ENCODE results near the gene JAKMIP1. TPM values are rescaled to one million over a fixed set of nuclear protein-coding genes. Genes with fewer than 3 reads are reported as not detected.

The JAKMIP1 gene
- total RNA-seq, 1 donor from 2014 or later, result not detected

DNA sequence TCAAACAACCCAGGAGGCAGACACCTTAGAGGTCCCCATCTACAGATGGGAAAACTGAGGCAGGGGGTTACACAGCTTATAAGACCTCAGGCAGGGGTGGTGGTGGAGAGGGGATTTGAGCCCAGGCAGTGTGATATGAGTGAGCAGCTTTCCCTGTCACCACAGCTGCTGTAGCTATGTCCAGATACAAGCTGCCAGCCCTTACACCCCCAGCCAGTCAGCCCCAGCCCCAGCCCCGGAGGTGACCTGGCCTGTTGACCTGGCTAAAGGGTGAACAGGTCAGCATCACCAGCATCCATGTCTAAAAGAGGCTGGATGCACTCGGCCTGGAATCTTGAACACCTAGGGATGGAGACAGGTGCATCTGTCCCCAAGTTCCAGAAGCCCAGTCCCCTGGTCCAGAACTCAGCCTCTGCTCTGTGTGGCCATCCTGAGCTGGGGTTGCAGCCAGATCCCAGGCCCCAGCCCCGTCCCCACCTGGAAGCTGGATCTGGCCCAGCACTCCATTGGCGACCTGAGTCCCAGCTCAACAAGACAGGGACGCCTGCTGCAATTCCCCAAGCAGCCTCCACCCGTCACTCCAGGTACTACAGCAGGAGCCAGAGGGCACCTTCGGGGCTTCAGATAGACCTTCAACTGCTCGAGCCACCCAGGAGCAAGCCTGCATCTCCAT, 89.5 kb downstream of the JAKMIP1 start:
- H3K9me3 Mint-ChIP-seq (ENCODE audit: unreplicated experiment), result no peaks in the 10 kb centered on the region
- TF ChIP-seq CTCF (IDR thresholded peaks at IDR 0.05; ENCODE audit: unreplicated experiment), result no peak
- peaks cover 6% of the 10 kb centered on the region for H3K4me1 Mint-ChIP-seq (ENCODE audit: unreplicated experiment)
- no peak for DNase-seq (ENCODE audit: low spot score)
- no peak overlapping the region for H3K27ac Mint-ChIP-seq (ENCODE audit: unreplicated experiment)
- H3K36me3 Mint-ChIP-seq (ENCODE audit: low read depth, unreplicated experiment), result no peaks in the 10 kb centered on the region
- H3K4me3 Mint-ChIP-seq (ENCODE audit: unreplicated experiment), result no peak overlapping the region
- H3K27me3 Mint-ChIP-seq (ENCODE audit: unreplicated experiment), result peaks cover 9% of the 10 kb centered on the region

DNA sequence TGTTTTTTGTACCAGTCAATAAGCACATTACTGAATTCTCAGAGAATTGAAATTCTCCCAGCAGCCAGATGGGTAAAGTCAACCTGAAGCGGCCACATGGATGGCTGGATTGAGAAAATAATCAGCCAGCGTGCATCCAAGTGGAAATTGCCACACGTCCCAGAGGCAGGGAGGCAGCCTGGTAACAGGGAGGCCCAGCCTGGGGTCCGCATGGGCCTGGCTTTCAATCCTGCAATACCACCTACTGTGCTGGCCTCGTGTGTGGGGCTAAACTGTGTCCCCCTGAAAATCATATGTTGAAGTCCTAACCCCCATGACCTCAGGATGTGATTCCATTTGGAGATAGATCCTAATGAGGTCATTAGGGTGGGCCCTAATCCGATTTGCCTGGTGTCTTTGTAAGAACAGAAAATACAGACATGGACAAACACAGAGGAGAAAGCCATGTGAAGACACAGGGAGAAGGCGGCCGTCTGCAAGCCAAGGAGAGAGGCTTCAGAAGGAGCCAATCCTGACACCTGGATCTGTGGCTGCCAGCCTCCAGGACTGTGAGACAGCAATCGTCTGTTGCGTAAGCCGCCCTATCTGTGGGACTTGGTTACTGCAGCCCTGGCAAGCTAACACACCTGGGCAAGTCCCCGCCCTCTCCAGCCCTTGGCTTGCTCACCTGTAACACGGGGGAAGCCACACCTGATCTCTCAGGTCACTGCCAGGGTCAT, 90.3 kb downstream of the JAKMIP1 start:
- Mint-ChIP-seq H3K4me1 (ENCODE audit: unreplicated experiment) (peaks cover 6% of the 10 kb centered on the region), H3K36me3 (ENCODE audit: low read depth, unreplicated experiment) (no peaks in the 10 kb centered on the region), H3K4me3 (ENCODE audit: unreplicated experiment) (no peak overlapping the region), H3K27me3 (ENCODE audit: unreplicated experiment) (peaks cover 9% of the 10 kb centered on the region), H3K9me3 (ENCODE audit: unreplicated experiment) (no peaks in the 10 kb centered on the region), H3K27ac (ENCODE audit: unreplicated experiment) (no peak overlapping the region)
- peak; percentile 66 for TF ChIP-seq CTCF (IDR thresholded peaks at IDR 0.05; ENCODE audit: unreplicated experiment)
- DNase-seq (ENCODE audit: low spot score), result no peak

DNA sequence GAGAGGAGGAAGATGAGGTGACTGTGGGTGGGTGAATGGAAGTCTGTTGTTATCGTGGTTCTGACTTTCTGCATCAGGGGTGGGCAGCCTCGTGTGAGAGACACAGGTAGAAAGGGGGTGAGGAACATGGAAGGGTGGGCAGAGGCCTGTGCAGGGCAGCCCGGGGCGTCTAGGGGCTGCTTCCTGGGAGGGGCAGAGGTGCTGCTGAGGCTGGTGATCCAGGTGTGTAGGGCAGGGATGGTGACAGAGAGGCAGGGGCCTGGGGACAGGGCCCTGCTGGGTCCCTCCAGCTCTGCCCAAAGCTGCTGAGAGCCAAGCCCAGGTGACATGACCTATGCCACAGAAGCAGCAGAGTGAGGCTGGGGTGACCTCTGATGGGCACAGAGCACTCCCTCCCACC, 92.5 kb downstream of the JAKMIP1 start:
- no peaks in the 10 kb centered on the region for H3K36me3 Mint-ChIP-seq (ENCODE audit: low read depth, unreplicated experiment)
- H3K27ac Mint-ChIP-seq (ENCODE audit: unreplicated experiment), result no peak overlapping the region
- no peak for DNase-seq (ENCODE audit: low spot score)
- H3K4me1 Mint-ChIP-seq (ENCODE audit: unreplicated experiment), result peaks cover 6% of the 10 kb centered on the region
- H3K9me3 Mint-ChIP-seq (ENCODE audit: unreplicated experiment), result no peaks in the 10 kb centered on the region
- TF ChIP-seq CTCF (IDR thresholded peaks at IDR 0.05; ENCODE audit: unreplicated experiment), result no peak
- peaks cover 4% of the 10 kb centered on the region for H3K27me3 Mint-ChIP-seq (ENCODE audit: unreplicated experiment)
- H3K4me3 Mint-ChIP-seq (ENCODE audit: unreplicated experiment), result no peak overlapping the region

- no peak overlapping the region for H3K27ac Mint-ChIP-seq (ENCODE audit: unreplicated experiment)
These were observed 93.1 kb downstream of the JAKMIP1 start for GRCh38 chr4:6107114-6107791.

More at GRCh38 chr4:6107114-6107791, 93.1 kb downstream of the JAKMIP1 start:
- Mint-ChIP-seq H3K9me3 (ENCODE audit: unreplicated experiment) (no peaks in the 10 kb centered on the region), H3K4me1 (ENCODE audit: unreplicated experiment) (peaks cover 6% of the 10 kb centered on the region), H3K36me3 (ENCODE audit: low read depth, unreplicated experiment) (no peaks in the 10 kb centered on the region), H3K27me3 (ENCODE audit: unreplicated experiment) (peaks cover 4% of the 10 kb centered on the region), H3K4me3 (ENCODE audit: unreplicated experiment) (no peak overlapping the region)
- DNase-seq (ENCODE audit: low spot score), result peak; percentile 0
- no peak for TF ChIP-seq CTCF (IDR thresholded peaks at IDR 0.05; ENCODE audit: unreplicated experiment)
